Measurements from ENCODE around the gene CACNA1E.
A peak's percentile ranks its signal among the peaks of the same experiment; 100 is the strongest.

CACNA1E gene

DNA sequence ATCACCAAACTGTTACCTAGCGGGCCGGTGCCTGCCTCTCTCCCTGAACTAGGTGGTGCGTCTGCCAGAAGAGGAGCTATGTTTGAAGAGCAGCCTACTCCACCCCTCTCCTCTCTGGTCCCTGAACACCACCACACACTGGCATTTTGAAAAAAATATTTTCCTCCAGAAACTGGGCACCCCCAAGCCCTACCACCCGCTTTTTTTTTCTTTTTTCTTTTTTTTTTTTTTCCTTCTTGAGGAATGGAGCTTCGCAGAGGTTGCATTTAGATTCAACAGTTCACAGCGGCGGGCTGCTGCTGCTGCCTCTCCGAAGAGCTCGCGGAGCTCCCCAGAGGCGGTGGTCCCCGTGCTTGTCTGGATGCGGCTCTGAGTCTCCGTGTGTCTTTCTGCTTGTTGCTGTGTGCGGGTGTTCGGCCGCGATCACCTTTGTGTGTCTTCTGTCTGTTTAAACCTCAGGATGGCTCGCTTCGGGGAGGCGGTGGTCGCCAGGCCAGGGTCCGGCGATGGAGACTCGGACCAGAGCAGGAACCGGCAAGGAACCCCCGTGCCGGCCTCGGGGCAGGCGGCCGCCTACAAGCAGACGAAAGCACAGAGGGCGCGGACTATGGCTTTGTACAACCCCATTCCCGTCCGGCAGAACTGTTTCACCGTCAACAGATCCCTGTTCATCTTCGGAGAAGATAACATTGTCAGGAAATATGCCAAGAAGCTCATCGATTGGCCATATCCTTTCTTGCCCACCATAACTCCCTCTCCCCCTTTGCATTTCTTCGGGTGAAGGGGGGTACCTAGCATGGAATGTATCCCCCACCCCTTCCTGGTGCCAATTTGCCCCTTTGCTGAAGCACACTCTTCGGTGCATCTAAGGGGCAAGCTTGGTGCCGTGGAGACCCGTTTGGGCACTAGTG is at the start of gene CACNA1E:
CACNA1E (plus strand) TSS at position 233 of the 911 bp plus-strand sequence; CDS start at position 461, 228 bp downstream.
- no peaks in the 10 kb centered on the region for H3K4me1 ChIP-seq (ENCODE audit: control insufficient read depth, insufficient read depth, low read length)
- peaks cover 21% of the 10 kb centered on the region for H3K27me3 ChIP-seq (ENCODE audit: control insufficient read depth, insufficient read depth, low read length)
- H3K4me3 ChIP-seq (ENCODE audit: low read length) = peak within 1 kb of the TSS; percentile 45
- no peak within 1 kb of the TSS for H3K9ac ChIP-seq (ENCODE audit: low read length)
- no peak within 1 kb of the TSS for H3K27ac ChIP-seq (ENCODE audit: low read depth, low read length)
- H3K36me3 ChIP-seq (ENCODE audit: control insufficient read depth, insufficient read depth, low read length) = no peaks in the 10 kb centered on the region

DNA sequence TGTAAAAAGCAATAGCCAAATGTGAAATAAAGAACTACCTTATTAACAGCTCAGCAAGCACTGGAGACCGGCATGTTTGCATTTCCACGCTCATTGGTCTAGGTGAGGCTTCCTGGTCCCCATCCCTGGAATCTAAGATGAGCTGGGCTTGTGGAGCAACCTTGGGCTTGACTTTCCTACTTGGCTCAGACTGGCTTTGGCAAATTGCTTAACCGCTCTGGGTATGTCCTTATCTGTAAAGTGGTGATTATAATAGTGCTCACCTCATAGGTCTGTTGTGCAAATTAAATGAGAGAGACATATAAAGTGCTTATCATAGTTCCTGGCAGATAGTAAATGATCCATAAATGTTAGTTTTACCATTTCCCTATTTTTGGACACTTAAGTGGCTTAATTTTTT is 49.4 kb upstream of the CACNA1E start:
- Histone ChIP-seq H3K9ac (ENCODE audit: low read length) (no peak overlapping the region), H3K27me3 (ENCODE audit: control insufficient read depth, insufficient read depth, low read length) (peaks cover 2% of the 10 kb centered on the region), H3K4me1 (ENCODE audit: control insufficient read depth, insufficient read depth, low read length) (no peaks in the 10 kb centered on the region), H3K27ac (ENCODE audit: low read depth, low read length) (no peak overlapping the region), H3K36me3 (ENCODE audit: control insufficient read depth, insufficient read depth, low read length) (no peaks in the 10 kb centered on the region), H3K4me3 (ENCODE audit: low read length) (no peak overlapping the region)

GRCh38 chr1:181438013-181438412 is 45.3 kb upstream of the CACNA1E start:
- no peaks in the 10 kb centered on the region for H3K4me1 ChIP-seq (ENCODE audit: control insufficient read depth, insufficient read depth, low read length)
- H3K27ac ChIP-seq (ENCODE audit: low read depth, low read length) = no peak overlapping the region
- no peak overlapping the region for H3K9ac ChIP-seq (ENCODE audit: low read length)
- no peaks in the 10 kb centered on the region for H3K36me3 ChIP-seq (ENCODE audit: control insufficient read depth, insufficient read depth, low read length)
- H3K4me3 ChIP-seq (ENCODE audit: low read length) = no peak overlapping the region
- peaks cover 2% of the 10 kb centered on the region for H3K27me3 ChIP-seq (ENCODE audit: control insufficient read depth, insufficient read depth, low read length)

- Histone ChIP-seq H3K4me3 (ENCODE audit: low read length) (no peak overlapping the region), H3K4me1 (ENCODE audit: control insufficient read depth, insufficient read depth, low read length) (no peaks in the 10 kb centered on the region), H3K27me3 (ENCODE audit: control insufficient read depth, insufficient read depth, low read length) (no peaks in the 10 kb centered on the region), H3K9ac (ENCODE audit: low read length) (no peak overlapping the region), H3K27ac (ENCODE audit: low read depth, low read length) (no peak overlapping the region), H3K36me3 (ENCODE audit: control insufficient read depth, insufficient read depth, low read length) (no peaks in the 10 kb centered on the region)
Measured at GRCh38 chr1:181440510-181440909, 42.8 kb upstream of the CACNA1E start.

DNA sequence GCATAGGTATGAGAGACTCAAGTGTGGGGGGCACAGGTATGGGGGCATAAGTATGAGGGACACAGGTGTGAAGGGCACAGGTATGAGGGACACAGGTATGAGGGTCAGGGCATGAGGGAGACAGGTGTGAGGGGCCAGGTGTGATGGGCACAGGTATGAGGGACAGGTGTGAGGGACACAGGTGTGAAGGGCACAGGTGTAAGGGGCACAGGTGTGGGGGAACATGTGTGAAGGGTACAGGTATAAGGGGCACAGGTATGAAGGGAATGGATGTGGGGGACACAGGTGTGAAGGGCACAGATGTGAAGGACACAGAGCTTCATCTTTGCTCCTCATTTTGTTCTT is 41.2 kb upstream of the CACNA1E start:
- no peak overlapping the region for H3K4me3 ChIP-seq (ENCODE audit: low read length)
- H3K36me3 ChIP-seq (ENCODE audit: control insufficient read depth, insufficient read depth, low read length) = no peaks in the 10 kb centered on the region
- H3K27me3 ChIP-seq (ENCODE audit: control insufficient read depth, insufficient read depth, low read length) = no peaks in the 10 kb centered on the region
- H3K4me1 ChIP-seq (ENCODE audit: control insufficient read depth, insufficient read depth, low read length) = no peaks in the 10 kb centered on the region
- no peak overlapping the region for H3K9ac ChIP-seq (ENCODE audit: low read length)
- no peak overlapping the region for H3K27ac ChIP-seq (ENCODE audit: low read depth, low read length)

- H3K4me3 ChIP-seq (ENCODE audit: low read length) = no peak overlapping the region
- H3K9ac ChIP-seq (ENCODE audit: low read length) = no peak overlapping the region
Measured at GRCh38 chr1:181443231-181443853, 40.0 kb upstream of the CACNA1E start.

DNA sequence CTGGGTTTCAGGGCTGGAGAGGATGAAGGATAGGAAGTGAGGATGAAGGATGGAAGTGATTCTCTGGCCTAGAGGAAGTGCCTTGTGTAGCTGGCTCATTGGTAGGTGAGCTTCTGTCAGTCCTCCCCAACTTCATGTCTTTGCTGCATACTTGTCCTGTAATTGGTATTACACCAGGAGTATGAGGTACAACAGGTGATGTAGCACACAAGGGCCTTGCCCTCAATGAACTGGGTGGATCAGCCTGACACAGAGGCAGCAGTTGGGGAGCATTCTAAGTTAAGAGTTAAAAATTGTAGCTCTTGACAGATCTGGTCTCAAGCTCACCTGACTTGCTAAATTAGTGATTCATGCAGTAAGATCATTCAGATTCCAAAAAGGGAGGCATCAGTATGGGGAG is 37.9 kb upstream of the CACNA1E start:
- Histone ChIP-seq H3K36me3 (ENCODE audit: control insufficient read depth, insufficient read depth, low read length) (no peaks in the 10 kb centered on the region), H3K4me3 (ENCODE audit: low read length) (no peak overlapping the region), H3K27ac (ENCODE audit: low read depth, low read length) (no peak overlapping the region), H3K9ac (ENCODE audit: low read length) (no peak overlapping the region), H3K27me3 (ENCODE audit: control insufficient read depth, insufficient read depth, low read length) (no peaks in the 10 kb centered on the region), H3K4me1 (ENCODE audit: control insufficient read depth, insufficient read depth, low read length) (no peaks in the 10 kb centered on the region)

More at GRCh38 chr1:181443231-181443853, 40.0 kb upstream of the CACNA1E start:
- Histone ChIP-seq H3K36me3 (ENCODE audit: control insufficient read depth, insufficient read depth, low read length) (no peaks in the 10 kb centered on the region), H3K27ac (ENCODE audit: low read depth, low read length) (no peak overlapping the region), H3K27me3 (ENCODE audit: control insufficient read depth, insufficient read depth, low read length) (no peaks in the 10 kb centered on the region), H3K4me1 (ENCODE audit: control insufficient read depth, insufficient read depth, low read length) (no peaks in the 10 kb centered on the region)

- Histone ChIP-seq H3K36me3 (ENCODE audit: control insufficient read depth, insufficient read depth, low read length) (no peaks in the 10 kb centered on the region), H3K27ac (ENCODE audit: low read depth, low read length) (no peak overlapping the region), H3K27me3 (ENCODE audit: control insufficient read depth, insufficient read depth, low read length) (no peaks in the 10 kb centered on the region), H3K9ac (ENCODE audit: low read length) (no peak overlapping the region), H3K4me3 (ENCODE audit: low read length) (no peak overlapping the region), H3K4me1 (ENCODE audit: control insufficient read depth, insufficient read depth, low read length) (no peaks in the 10 kb centered on the region)
Measured at GRCh38 chr1:181448461-181448860, 34.9 kb upstream of the CACNA1E start.

DNA sequence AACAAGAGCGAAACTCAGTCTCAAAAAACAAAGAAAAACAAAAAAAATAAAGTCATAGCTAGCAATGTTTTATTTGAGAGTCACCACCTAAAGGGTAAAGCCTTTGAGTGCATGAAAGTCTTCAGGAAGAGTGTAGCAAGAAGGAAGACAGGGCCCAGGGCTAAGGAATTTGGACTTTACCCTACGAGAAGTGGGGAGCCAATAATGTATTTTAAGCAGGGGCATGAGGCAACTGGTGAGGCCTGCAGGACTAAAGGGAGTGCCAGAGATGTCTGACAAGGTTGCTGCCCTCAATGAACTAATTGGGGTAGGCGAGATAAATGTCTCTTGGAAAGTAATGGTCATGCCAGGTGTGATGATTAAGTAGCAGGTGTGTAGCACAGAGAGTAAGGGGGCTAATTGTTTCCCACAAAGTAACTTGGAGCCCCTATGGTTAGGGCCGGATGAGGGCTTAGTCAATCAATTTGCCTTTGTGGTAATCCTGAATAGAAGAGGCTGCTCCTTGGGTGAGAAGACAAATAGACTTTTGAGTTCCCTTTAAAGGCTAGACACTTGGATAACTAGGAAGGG is 31.6 kb upstream of the CACNA1E start:
- Histone ChIP-seq H3K27ac (ENCODE audit: low read depth, low read length) (no peak overlapping the region), H3K9ac (ENCODE audit: low read length) (no peak overlapping the region), H3K4me3 (ENCODE audit: low read length) (no peak overlapping the region), H3K27me3 (ENCODE audit: control insufficient read depth, insufficient read depth, low read length) (no peaks in the 10 kb centered on the region), H3K4me1 (ENCODE audit: control insufficient read depth, insufficient read depth, low read length) (no peaks in the 10 kb centered on the region), H3K36me3 (ENCODE audit: control insufficient read depth, insufficient read depth, low read length) (no peaks in the 10 kb centered on the region)

GRCh38 chr1:181452746-181453145 is 30.6 kb upstream of the CACNA1E start:
- H3K9ac ChIP-seq (ENCODE audit: low read length) = no peak overlapping the region
- no peaks in the 10 kb centered on the region for H3K4me1 ChIP-seq (ENCODE audit: control insufficient read depth, insufficient read depth, low read length)
- no peak overlapping the region for H3K27ac ChIP-seq (ENCODE audit: low read depth, low read length)
- H3K27me3 ChIP-seq (ENCODE audit: control insufficient read depth, insufficient read depth, low read length) = no peaks in the 10 kb centered on the region
- no peaks in the 10 kb centered on the region for H3K36me3 ChIP-seq (ENCODE audit: control insufficient read depth, insufficient read depth, low read length)
- no peak overlapping the region for H3K4me3 ChIP-seq (ENCODE audit: low read length)

- Histone ChIP-seq H3K4me3 (ENCODE audit: low read length) (no peak overlapping the region), H3K4me1 (ENCODE audit: control insufficient read depth, insufficient read depth, low read length) (no peaks in the 10 kb centered on the region), H3K36me3 (ENCODE audit: control insufficient read depth, insufficient read depth, low read length) (no peaks in the 10 kb centered on the region), H3K27ac (ENCODE audit: low read depth, low read length) (no peak overlapping the region), H3K27me3 (ENCODE audit: control insufficient read depth, insufficient read depth, low read length) (no peaks in the 10 kb centered on the region), H3K9ac (ENCODE audit: low read length) (no peak overlapping the region)
Measured at GRCh38 chr1:181453541-181454201, 29.6 kb upstream of the CACNA1E start.

DNA sequence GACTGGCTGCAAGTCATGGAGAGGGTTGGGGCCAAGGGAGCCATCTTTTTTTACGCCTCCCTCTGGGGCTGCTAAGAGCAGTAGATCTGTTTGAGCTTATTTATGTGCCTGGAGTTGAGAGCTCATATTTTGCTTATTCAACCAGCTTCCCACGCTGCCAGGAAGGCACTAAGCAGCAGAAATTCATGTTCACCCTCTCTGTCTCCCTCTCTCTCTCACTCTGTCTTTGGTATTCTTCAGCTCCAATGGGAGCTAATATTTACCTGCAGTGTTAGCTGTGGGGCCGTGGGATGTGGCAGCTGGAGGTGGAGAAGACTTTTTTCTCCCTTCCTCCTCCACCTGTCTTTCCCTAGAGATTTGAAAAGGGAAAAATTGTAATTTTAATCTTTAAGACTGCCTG is 26.8 kb upstream of the CACNA1E start:
- no peaks in the 10 kb centered on the region for H3K4me1 ChIP-seq (ENCODE audit: control insufficient read depth, insufficient read depth, low read length)
- H3K27me3 ChIP-seq (ENCODE audit: control insufficient read depth, insufficient read depth, low read length) = no peaks in the 10 kb centered on the region
- H3K36me3 ChIP-seq (ENCODE audit: control insufficient read depth, insufficient read depth, low read length) = no peaks in the 10 kb centered on the region
- H3K27ac ChIP-seq (ENCODE audit: low read depth, low read length) = no peak overlapping the region
- H3K4me3 ChIP-seq (ENCODE audit: low read length) = no peak overlapping the region
- no peak overlapping the region for H3K9ac ChIP-seq (ENCODE audit: low read length)
